Type B pancreatic cell (in vitro differentiated cells): ENCODE data around the gene ZNF688. TPM values are rescaled to one million over a fixed set of nuclear protein-coding genes. Genes with fewer than 3 reads are reported as not detected.
A peak's percentile ranks its signal among the peaks of the same experiment; 100 is the strongest.
"Not testable (repeated sequence)": the region's sequence is repeated elsewhere in the genome, so short reads cannot be mapped to it uniquely, and the experiment has no call there.

Experiments used
- DNase-seq: peaks from one replicate; pipeline ENCODE4 v3.0.0; 2021; ENCODE audit warnings: mixed read lengths; ENCODE audit not compliant: unreplicated experiment; ENCODE audit errors: extremely low spot score
- H3K27ac Mint-ChIP-seq: 2 replicates; pipeline ENCODE4 v1.8.0; 2021; ENCODE audit warnings: mild to moderate bottlenecking, mixed read lengths
- H3K27me3 Mint-ChIP-seq: 2 replicates; pipeline ENCODE4 v1.8.0; 2021; ENCODE audit warnings: mixed read lengths
- H3K36me3 Mint-ChIP-seq: 2 replicates; pipeline ENCODE4 v1.8.0; 2021; ENCODE audit warnings: mixed read lengths
- H3K4me1 Mint-ChIP-seq: one replicate; pipeline ENCODE4 v1.8.0; 2021; ENCODE audit warnings: mixed read lengths; ENCODE audit not compliant: unreplicated experiment
- H3K4me3 Mint-ChIP-seq: 2 replicates; pipeline ENCODE4 v1.8.0; 2021; ENCODE audit warnings: mild to moderate bottlenecking, mixed read lengths
- H3K9me3 Mint-ChIP-seq: 2 replicates; pipeline ENCODE4 v1.8.0; 2021; ENCODE audit warnings: mixed read lengths
- total RNA-seq: library from RNA; stranded (reverse); gene quantifications from 2 replicates; pipeline ENCODE4 v1.2.1, GENCODE V29; 2021; ENCODE audit warnings: low replicate concordance
- TF ChIP-seq, protein P1 (sequence below): fragments of 200-600 bp; sonication (generic); conservative IDR thresholded peaks from 2 replicates; pipeline ENCODE4 v1.5.0; 2021; ENCODE audit warnings: antibody characterized with exemption, mild to moderate bottlenecking

The ZNF688 gene
- total RNA-seq, 1 donor from 2014 or later: 14.3 TPM

DNA sequence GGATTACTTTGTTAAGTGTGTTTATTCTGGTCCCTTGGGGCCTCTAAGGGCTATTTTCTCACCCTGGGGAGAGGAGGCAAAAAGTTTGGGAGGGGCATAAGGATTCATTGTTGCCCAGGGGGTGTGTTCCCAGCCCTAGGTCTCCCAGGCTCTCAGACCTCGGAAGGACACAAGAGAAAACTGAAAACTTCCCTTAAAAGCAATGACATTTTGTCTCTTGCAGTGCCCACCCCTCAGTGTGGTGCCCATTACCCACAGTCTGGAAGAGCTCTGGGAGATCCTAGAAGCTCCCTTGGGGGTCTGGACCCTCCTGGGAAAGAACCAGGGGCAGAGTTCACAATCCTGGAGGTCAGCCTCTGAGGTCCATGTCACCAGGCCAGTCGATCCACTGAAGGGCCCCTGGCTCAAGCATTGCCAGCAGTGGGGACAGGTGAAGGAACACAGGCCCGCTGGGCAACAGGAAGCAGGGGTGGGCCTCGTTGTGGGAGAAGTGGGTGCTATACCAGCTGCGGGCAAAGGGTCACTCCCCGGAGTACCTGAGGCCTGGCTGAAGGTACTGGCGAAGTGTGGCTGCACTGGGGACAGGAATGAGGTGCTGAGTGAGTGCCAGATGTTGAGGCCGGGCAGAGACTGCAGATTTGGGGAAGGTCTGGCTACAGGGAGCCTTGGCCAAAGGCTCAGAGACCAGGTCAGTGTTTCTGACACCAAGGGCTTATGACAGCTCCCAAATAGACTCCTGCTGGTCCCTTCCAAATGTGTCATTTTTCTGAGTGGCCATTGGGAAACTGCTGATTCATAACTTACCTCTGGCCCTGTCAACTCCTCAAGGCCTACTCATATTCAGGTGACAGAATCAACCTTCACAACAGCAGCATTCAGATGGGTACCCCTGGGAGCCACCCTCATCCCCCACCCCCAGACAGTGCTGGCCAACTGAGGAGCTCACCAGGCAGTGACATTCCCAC lies 32.2 kb downstream of the ZNF688 start:
- Mint-ChIP-seq H3K9me3 (no peaks in the 10 kb centered on the region), H3K4me3 (no peak overlapping the region), H3K36me3 (peaks cover 12% of the 10 kb centered on the region), H3K27me3 (no peaks in the 10 kb centered on the region), H3K4me1 (peaks cover 16% of the 10 kb centered on the region), H3K27ac (peak overlapping the region; percentile 57)
- no peak for DNase-seq
- TF ChIP-seq, protein P1, sequence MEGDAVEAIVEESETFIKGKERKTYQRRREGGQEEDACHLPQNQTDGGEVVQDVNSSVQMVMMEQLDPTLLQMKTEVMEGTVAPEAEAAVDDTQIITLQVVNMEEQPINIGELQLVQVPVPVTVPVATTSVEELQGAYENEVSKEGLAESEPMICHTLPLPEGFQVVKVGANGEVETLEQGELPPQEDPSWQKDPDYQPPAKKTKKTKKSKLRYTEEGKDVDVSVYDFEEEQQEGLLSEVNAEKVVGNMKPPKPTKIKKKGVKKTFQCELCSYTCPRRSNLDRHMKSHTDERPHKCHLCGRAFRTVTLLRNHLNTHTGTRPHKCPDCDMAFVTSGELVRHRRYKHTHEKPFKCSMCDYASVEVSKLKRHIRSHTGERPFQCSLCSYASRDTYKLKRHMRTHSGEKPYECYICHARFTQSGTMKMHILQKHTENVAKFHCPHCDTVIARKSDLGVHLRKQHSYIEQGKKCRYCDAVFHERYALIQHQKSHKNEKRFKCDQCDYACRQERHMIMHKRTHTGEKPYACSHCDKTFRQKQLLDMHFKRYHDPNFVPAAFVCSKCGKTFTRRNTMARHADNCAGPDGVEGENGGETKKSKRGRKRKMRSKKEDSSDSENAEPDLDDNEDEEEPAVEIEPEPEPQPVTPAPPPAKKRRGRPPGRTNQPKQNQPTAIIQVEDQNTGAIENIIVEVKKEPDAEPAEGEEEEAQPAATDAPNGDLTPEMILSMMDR: no peak

DNA sequence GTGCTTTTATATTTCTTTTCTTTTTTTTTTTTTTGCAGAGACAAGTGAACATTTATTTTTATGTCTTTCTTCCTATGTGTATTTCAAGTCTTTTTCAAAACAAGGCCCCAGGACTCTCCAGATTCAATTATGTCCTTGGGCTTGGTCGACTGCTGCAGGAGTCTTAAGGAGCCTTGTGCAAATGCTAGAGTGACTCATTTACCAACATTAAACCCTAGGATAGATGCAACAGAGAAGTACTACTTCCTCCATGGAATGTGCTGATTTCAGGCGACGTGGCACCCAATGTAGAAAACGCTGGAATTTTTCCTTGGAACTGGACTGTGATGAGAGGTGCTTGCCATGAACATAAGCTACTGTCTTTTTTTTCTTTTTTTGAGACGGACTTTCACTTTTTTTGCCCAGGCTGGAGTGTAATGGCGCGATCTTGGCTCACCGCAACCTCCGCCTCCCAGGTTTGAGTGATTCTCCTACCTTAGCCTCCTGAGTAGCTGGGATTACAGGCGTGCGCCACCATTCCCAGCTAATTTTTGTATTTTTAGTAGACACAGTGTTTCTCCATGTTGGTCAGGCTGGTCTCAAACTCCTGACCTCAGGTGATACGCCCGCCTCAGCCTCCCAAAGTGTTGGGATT lies 35.0 kb downstream of the ZNF688 start:
- not testable (repeated sequence) for H3K27me3 Mint-ChIP-seq

DNA sequence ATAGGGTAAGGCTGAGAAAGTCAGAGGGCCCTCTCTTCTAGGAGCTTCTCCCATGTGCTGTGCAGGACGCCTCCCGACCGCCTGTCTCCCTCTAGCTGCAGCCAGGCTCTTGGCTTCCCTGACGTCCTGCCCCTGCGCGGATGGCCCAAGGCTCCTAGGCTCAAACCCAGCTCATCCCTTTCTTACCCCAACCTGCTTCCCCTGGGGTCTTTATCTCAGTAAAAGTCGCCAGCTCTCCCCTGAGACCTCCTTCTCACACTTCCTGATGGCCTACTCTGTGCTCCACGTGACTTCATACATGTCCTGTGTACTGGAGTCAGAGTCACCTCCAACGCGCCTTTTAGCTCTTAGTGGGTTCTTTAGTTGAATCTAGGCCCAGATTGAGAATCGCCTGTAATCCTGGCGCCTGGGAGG lies 35.7 kb downstream of the ZNF688 start:
- DNase-seq: no peak
- H3K4me1 Mint-ChIP-seq: peaks cover 25% of the 10 kb centered on the region
- peak overlapping the region; percentile 95 for H3K4me3 Mint-ChIP-seq
- peak overlapping the region; percentile 95 for H3K27ac Mint-ChIP-seq
- peaks cover 15% of the 10 kb centered on the region for H3K36me3 Mint-ChIP-seq
- no peaks in the 10 kb centered on the region for H3K27me3 Mint-ChIP-seq
- TF ChIP-seq, protein P1: peak; percentile 63
- H3K9me3 Mint-ChIP-seq: no peaks in the 10 kb centered on the region

More for the DNA sequence above, 35.0 kb downstream of the ZNF688 start:
- peaks cover 21% of the 10 kb centered on the region for H3K4me1 Mint-ChIP-seq
- DNase-seq, H3K9me3 Mint-ChIP-seq: not testable (repeated sequence)
- peak overlapping the region; percentile 95 for H3K4me3 Mint-ChIP-seq
- peaks cover 15% of the 10 kb centered on the region for H3K36me3 Mint-ChIP-seq
- peak overlapping the region; percentile 95 for H3K27ac Mint-ChIP-seq

DNA sequence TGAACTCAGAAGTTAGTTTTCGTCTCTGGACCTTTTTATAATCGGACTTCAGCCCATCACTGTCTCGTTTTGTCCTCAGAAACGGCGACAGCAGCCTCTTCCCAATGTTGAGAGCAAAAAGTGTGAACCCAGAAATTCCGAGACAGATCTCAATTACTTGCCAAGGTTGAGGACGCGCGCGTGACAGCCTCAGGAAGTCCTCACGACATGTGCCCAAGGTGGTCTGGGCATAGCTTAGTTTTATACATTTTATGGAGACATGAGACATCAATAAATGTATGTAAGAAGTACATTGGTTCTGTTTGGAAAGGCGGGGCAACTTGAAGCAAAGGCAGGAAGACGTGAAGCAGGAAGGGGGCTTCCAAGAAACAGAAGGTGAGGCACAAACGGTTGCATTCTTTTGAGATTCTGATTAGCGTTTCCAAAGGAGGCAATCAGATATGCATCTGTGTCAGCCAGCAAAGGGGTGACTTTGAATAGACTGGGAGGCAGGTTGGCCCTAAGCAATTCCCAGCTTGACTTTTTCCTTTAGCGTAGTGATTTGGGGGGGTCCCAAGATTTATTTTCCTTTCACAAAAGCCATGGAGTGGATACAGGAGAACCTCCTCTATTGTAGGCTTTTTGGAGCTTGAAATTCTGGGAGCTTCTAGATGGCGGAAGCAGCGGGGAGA lies 36.3 kb downstream of the ZNF688 start:
- TF ChIP-seq, protein P1: no peak
- Mint-ChIP-seq H3K4me3 (peak overlapping the region; percentile 95), H3K9me3 (no peaks in the 10 kb centered on the region), H3K36me3 (peaks cover 17% of the 10 kb centered on the region), H3K27ac (peak overlapping the region; percentile 95), H3K4me1 (peaks cover 30% of the 10 kb centered on the region), H3K27me3 (no peaks in the 10 kb centered on the region)
- no peak for DNase-seq

DNA sequence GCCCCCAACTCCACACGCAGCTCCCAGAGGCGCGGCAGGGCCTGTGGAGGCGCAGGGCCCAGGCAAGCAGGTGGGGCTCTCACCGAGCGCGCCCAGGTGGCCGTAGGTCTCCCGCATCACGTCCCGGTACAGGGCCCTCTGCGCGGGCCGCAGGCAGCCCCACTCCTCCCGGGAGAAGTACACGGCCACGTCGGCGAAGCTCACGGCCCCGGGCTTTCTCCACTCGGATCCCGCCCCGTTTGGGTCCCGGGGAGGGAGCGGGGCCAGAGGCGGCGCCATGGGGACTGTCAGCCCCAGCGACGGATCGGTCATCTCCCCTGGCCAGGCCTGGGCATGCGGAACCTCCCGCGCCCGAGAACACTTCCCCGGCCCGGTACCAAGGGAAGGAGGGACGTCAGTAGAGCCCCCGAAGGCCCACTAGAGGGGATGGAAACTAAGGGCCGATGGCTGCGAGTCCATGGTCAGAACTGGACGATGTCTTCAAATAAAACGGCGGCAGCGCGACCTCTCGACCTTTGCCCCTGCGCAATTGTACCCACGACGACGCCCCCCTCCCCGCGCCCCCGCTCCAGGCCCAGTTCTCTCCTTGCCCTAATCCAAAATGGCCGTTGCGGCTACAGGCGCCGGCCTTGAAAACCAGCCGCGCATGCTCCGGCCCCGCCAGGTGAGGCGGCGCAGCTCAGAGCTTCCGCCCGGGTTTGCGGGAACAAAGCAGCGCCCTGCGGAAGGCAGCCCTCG lies 37.0 kb downstream of the ZNF688 start, which contains the start of gene ZNF747:
Gene ZNF747, minus strand, starts transcription at position 491 of the 738 bp plus-strand sequence. Its CDS starts 179 bp downstream, at position 312.
- Mint-ChIP-seq H3K9me3 (no peaks in the 10 kb centered on the region), H3K4me3 (peak within 1 kb of the TSS; percentile 95), H3K27me3 (no peaks in the 10 kb centered on the region), H3K27ac (peak within 1 kb of the TSS; percentile 95), H3K4me1 (peaks cover 32% of the 10 kb centered on the region), H3K36me3 (peaks cover 18% of the 10 kb centered on the region)
- DNase-seq: peak; percentile 90
- TF ChIP-seq, protein P1: no peak
